Hematopoietic multipotent progenitor cell treated with erythropoietin and hydrocortisone succinate and interleukin-3 and kit ligand, for 6 days (in vitro differentiated cells): ENCODE data around the gene NMRK2.
"Not testable (repeated sequence)": the region's sequence is repeated elsewhere in the genome, so short reads cannot be mapped to it uniquely, and the experiment has no call there.

Experiments
- DNase-seq: peaks from one replicate; pipeline ENCODE4 v3.0.0-alpha.2; 2015

NMRK2 gene, protein sequence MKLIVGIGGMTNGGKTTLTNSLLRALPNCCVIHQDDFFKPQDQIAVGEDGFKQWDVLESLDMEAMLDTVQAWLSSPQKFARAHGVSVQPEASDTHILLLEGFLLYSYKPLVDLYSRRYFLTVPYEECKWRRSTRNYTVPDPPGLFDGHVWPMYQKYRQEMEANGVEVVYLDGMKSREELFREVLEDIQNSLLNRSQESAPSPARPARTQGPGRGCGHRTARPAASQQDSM

DNA sequence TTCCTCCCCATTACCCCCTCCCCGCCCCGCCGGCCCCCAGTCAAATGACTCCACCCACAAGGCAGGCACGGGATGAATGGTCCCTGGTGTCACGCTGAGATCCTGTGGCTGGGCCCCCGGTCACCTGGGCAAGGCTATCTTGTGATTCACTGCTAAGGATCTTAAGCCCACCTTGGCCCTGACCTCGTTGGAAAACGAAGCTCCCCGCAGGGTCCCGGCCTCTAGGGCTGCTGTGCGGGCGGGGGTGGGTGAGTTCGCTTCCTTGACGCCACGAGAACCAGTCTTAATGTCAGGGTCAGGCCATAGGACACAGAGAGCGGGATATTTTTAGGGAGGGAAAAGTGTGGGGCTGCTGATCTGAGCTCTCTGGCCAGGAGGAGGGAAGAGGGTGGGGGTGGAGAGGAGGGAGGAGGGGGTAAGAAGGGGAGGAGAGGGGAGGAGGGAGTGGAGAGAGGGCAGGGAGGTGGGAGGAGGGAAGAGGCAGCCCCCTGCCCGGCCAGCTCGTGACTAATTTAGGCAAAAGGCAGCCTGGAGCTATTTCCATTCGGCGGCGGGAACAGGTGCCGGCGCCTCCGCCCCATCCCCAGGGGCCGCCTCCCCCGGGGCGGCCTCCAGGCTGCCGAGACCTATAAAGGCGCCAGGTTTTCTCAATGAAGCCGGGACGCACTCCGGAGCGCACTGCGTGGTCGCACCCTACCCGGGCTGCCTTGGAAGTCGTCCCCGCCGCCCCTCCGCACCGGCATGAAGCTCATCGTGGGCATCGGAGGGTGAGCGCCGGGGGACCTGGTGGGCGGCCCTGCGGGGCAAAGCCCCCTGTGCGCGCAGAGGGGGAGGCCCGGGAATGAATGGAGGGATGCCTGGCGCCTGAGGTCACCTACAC, at the start of gene NMRK2:
NMRK2 (plus strand) TSS at position 139 of the 880 bp plus-strand sequence; CDS start at position 742, 603 bp downstream.
- DNase-seq: no peak

DNA sequence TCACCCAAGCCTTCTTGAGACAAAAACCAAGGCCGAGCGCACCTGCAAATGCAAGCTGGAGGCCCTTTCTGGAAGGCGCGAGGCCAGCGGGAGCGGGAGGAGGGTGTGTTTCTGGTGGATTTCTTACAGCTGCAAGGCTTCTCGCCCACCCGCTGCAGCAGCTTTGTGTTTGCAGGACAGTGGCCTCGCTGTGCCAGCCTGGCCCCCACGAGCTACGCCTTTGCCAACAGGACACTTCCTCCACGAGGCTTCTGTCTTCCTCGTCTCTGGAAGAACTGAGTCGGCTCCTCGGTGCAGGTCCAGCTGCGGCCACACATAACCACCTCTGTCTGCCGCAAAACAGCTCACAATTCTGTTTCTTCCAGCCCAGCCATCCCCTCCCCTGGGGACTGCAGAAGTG, 42.3 kb upstream of the NMRK2 start:
- no peak for DNase-seq

DNA sequence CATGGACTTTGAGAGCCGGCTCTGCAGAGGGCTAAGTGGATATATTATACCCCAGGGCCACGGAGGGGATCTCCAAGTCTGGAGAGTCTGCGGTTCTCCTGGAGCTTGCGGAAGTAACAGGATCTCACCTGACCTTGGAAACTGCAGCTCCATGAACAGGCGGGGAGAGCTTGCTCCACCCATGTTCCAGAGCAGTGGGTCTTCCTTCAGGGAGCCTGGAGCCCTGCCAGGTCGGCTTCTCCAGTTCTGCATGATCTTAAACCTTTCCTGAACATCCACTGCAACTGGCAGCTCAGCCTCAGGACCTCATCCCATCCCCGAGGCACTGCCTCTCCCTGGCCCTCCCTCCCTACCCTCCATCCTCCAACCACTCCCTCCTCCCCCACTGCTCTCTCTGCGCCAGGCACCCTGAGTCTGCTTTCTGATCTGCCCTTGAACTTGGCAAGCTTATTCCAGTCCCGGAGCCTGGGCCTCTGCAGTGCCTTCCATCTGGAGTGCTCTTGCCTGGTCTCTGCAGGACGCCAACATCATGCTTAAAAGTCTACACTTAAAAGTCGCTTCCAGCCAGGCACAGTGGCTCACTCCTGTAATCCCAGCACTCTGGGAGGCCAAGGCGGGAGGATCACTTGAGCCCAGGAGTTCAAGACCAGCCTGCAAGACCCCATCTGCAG, 39.2 kb upstream of the NMRK2 start:
- no peak for DNase-seq

DNA sequence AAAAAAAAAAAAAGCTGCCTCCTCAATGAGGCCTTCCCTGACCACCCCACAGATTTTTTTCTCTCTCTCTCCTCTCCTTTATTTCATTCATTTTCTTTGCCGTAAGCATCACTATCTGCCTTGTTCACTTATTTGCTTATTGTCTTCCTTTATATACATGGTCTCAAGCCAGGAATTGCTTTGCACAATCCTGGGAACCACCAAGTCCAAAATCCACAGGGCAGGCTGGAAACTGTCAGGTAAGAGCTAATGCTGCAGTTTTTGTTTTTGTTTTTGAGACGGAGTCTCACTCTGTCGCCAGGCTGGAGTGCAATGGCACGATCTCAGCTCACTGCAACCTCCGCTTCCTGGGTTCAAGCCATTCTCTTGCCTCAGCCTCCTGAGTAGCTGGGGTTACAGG, 37.9 kb upstream of the NMRK2 start:
- not testable (repeated sequence) for DNase-seq

DNA sequence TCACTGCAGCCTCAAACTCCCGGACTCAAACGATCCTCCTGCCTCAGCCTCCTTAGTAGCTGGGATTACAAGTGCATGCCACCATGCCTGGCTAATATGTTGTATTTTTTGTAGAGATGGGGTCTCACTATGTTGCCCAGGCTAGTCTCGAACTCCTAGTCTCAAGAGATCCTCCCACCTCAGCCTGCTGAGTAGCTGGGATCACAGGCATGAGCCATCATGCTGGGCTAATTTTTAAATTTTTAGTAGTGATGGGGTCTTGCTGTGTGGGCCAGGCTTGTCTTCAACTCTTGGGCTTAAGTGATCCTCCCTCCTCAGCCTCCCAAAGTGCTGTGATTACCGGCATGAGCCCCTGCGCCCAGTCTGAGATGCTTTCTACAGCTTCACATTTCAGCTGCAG, 37.1 kb upstream of the NMRK2 start:
- DNase-seq: no peak

DNA sequence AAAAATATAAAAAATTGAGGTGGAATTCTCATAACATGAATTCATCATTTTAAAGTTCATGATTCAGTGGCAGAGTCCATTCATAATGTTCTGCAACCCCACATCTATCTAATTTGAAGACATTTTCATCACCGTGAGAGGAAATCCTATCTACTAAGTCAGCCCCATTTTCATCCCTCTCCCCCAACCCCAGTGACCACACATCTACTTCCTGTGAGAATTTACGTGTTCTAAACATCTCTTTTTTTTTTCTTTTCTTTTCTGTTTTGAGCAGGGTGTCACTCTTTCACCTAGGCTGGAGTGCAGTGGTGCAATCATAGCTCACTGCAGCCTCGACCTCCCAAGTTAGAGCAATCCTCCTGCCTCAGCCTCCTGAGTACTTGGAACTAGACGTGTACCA, 34.9 kb upstream of the NMRK2 start:
- DNase-seq: no peak

DNA sequence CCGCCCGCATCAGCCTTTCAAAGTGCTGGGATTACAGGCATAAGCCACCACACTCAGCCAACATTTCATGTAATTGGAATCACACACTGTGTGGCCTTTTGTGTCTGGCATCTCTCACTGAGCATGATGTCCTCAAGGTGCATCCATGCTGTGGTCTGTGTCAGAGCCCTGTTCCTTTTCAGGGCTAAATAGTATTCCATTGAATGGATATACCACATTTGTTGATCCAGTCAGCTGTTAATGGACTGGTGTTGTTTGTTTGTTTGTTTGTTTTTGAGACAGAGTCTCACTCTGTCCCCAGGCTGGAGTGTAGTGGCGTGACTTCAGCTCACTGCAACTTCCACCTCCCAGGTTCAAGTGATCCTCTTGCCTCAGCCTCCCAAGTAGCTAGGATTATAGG, 34.4 kb upstream of the NMRK2 start:
- no peak for DNase-seq

DNA sequence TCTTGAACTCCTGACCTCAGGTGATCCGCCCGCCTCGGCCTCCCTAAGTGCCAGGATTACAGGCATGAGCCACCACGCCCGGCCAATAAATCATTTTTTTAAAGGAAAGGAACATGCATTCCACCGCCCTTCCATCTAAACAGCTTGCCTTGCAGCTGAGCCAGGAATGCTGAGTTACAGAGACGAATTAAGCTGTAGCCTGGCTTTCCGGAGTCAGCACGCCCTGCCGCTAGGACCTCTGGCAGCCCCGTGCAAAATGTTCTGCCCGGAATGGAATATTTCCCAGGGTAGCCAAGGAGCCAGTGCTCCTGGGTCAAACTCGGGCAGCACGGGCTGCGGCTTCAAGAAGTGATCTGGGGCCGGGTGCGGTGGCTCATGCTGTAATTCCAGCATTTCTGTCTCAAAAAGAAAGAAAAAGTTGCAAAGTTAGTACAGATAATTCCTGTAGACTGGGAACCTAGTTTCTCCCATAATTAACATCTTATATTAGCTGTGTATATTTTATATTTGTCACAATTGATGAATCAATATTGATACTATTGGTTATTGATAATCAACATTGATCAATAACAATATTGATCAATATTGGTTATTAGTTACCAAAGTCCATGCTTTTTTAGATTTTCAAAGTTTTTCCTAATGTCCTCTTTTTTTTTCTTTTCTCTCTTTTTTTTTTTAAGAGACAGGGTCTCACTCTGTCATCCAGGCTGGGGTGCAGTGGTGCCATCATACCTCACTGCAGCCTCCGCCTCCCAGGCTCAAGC, 33.2 kb upstream of the NMRK2 start:
- DNase-seq: no peak

DNA sequence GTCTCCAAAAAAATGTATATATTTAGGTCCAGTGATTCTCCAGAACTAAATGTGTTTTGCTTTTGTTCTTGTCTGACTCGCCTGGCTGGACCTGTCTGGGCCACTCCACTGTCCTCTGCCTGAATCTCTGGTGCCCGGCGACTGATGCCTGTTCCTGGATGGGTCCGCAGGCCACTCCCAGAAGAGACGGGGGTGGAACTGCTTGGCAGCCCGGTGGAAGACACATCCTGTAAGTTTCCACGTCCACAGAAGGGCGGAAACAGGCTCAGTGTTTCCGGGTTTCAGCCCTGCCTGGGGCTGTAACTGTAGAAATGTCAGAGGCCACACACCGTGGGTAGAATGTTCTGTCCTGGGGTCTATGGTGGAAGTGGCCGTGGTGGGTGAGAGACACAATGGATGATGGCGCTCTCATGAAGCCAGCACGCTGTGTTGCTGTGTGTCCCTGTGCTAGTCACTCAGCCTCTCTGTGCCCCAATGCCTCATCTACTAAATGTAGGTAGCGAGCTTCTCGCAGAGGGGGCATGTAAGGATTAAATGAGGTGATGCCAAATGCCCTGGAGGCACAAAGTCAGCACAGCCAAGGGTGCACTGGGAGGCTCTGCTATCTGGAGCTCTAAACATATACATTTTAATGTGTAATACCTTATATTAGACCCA, 30.4 kb upstream of the NMRK2 start:
- DNase-seq: no peak

DNA sequence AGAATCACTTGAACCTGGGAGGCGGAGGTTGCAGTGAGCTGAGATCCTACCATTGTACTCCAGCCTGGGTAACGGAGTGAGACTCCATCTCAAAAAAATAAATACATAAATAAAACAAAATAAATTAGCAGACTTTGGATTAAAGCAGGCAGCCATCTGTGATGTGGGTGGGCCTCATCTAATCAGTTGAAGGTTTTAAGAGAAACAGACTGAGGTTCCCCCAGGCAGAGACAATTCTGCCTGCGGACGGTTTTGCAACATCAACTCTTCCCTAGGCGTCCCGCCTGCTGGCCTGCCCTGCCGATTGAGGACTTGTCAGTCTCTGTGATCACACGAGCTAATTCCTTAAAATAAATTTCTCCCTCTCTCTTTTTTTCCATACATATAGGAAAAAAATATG, 28.6 kb upstream of the NMRK2 start:
- no peak for DNase-seq

DNA sequence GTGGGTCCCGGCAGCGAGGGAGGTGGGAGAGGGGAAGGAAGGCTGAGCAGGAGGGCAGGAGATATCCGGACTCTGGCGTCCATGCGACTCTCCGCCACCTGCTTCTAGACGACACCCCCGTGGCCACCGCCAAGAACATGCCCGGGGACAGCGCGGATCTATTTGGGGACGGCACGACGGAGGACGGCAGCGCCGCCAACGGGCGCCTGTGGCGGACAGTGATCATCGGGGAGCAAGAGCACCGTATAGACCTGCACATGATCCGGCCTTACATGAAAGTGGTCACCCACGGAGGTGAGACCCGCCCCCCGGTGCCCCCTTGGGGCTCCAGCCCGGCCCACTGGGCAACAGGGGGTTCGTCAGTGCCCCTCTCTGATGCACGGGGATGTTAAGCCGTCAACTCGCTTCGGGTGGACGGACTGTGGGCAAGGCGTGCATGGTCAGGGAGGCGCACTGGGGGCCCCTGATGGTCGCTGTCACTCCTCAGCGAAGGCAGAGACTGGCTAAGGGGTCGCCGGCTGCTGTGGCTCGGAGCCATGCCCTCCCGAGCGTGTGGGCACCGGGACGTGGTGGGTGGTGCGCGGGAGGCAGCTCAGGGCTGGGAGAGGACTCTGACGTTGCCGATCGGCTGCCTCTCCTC, 25.1 kb upstream of the NMRK2 start:
- no peak for DNase-seq

DNA sequence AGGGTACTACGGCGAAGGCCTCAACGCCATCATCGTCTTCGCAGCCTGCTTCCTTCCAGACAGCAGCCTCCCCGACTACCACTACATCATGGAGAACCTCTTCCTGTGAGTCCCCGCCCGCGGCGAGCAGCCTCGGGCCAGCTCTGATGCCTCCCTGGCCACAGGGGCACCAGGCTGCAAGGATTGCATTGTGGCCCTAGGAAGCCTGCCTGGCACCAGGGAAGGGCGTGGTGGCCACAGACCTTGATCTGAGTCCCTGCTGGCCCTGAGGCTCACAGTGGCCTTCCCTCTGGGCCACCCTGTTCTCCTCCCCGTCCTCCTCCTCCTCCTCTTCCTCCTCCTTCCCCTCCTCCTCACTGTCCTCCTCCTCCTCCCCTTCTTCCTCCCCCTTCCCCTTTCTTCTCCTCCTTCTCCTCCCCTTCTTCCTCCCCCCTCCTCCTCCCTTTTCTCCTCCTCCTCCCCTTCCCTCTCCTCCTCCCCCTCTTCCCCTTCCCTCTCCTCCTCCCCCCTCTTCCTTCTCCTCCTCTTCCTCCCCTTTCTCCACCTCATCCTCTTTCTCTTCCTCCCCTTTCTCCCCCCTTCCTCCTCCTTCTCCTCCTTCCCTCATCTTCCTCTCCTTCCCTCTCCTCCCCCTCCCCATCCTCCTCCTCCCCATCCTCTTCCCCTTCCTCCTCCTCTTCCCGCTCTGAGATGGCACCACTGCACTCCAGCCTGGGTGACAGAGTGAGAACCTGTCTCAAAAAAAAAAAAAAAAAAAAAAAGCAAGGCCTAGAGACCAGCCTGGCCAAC, 24.4 kb upstream of the NMRK2 start:
- DNase-seq: no peak

DNA sequence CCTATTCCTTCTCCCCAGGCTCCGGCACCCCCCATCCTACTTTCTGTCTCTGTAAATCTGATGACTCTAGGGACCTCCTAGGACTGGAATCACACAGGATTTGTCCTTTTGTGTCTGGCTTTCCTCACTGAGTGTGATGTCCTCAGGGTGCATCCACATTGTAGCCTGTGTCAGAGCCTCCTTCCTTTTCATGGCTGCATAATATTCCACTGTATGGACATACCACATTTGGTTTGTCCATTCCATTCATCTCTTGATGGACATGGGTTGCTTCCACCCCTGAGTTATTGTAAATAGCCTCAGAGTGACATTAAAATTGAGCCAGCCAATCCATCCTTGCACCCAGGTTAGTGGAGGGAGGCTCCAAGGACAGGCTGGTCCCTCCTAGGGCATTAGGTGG, 22.8 kb upstream of the NMRK2 start:
- DNase-seq: no peak

DNA sequence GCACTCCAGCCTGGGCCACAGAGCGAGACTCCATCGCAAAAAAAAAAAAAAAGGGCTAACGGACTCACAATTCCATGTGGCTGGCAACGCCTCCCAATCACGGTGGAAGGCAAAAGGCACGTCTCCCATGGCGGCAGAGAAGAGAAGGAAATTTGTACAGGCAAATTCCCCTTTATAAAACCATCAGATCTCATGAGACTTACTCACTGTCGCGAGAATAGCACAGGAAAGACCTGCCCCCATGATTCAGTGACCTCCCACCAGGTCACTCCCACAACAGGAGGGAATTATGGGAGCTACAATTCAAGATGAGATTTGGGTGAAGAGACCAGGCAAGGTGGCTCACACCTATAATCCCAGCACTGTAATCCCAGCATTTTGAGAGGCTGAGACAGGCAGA, 18.7 kb upstream of the NMRK2 start:
- no peak for DNase-seq

DNA sequence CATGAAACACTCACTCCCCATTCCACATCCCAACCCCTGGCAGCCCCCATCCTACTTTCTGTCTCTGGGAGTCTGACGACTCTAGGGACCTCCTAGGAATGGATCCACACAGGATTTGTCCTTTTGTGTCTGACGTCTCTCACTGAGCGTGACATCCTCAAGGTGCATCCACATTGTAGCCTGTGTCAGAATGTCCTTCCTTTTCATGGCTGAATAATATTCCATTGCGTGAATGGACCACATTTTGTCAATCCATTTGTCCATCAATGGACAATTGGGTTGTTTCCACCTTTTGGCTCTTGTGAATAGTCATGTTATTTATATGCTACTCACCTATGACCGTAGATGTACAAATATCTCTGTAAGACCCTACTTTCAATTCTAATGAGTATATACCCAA, 16.8 kb upstream of the NMRK2 start:
- DNase-seq: no peak

DNA sequence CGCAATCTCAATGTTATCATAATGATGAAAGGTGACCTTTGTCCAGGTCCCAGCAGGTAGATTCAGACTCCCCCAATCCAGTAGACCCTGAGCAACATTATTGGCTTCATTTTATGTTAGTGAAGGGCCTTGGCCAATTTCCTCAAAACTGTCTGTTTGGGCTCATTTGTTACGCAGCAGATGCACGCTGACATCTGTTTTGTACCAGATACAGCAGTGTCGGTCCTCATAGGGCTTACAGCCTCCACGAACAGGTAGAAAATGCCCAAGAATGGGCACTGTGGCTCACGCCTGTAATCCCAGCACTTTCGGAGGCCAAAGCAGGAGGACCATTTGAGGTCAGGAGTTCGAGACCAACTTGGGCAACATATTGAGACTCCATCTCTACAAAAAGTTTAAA, 13.1 kb upstream of the NMRK2 start:
- DNase-seq: no peak

DNA sequence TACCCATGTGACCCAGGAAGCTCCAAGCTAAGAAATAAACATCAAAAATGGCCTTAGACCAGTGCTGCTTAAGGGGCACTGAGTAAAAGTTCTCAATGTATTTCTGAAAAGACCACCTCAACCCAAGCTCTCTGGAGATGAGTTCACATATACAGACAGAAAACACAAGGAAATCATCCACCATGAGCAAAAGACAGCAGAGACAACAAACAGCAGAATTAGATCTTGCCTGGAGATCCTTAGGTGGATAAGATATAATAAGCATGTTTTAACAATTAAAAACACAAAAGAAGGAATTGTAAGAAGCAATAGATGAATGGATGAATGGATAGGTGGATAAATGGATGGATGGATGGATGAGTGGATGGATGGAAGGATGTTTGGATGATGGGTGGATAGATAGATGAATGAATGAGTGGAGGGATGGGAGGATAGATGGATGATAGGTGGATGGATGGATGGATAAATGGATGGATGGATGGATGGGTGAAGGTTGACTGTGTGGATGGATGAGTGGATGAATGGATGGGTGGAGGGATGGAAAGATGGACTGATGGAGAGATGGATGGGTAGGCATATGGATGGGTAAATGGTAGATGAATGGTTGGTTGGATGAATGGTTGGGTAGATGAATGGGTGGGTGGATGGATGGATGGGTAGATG, 9.6 kb upstream of the NMRK2 start:
- DNase-seq: no peak

DNA sequence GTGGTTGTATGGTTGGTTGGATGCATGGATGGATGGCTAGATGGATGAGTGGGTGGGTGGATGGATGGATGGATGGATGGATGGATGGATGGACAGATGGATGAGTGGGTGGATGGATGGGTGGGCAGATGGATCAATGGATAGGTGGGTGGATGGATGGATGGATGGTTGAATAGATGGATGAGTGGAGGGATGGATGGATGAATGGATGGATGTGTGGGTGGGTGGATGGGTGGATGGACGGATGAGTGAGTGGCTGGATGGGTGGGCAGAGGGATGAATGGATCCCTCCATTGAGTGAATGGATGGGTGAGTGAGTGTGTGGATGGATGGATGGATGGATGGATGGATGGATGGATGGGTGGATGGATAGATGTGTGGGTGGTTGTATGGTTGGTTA, 9.0 kb upstream of the NMRK2 start:
- no peak for DNase-seq

DNA sequence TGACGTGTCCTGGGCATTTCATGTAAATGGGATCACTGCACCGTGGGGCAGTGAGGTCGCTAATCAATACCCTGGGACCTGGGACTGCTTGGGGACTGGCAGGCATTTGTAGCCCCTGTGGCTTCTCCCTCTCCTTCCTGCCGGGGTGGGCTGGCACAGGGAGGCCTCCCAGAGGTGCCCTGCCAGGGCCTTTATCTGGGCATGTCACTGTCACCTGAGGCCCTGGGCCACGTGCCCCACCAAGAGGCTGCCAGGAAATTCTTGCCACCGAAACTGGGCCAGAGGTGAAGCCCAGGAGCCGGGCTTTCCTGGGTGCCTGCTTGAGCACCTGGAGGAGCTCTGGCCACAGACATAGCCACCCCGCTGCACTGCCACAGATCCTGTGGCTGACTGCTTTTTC, 1.8 kb upstream of the NMRK2 start:
- DNase-seq: no peak

DNA sequence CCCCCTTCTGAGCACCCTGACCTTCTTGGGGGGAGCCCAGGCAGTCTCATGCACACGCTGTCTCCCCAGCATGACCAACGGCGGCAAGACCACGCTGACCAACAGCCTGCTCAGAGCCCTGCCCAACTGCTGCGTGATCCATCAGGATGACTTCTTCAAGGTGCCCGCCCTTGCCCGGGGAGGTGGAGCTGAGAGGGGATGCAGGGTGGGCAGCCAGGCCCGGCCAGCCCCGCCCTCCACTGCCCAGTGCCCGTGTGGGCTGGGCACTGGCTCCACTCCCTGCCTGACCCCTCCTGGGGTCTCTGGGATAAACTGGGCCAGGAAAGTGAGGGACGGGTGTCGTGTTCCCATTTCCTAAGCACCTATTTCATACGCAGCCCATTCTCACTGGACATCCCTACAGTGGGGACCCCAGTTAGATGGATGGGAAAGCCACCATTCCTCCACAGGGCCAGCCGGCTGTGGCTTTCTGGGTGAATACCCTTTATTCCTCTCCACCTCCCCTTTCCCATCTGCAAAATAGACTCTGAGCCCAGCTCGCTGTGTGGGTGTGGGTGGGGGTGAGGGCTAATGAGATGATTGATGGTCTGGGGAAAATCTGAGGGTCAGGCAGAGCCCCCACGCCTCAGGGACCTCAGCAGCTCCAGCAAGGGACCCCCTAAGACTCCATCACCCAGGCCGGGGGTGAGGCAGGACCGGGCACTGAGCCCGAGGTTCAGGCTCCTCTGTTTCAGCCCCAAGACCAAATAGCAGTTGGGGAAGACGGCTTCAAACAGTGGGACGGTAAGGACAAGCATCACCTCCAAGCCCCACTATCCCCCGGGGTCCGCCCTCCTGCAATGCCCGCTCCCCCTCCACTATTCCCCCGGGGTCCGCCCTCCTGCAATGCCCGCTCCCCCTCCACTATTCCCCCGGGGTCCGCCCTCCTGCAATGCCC, 3.9 kb downstream of the NMRK2 start:
- no peak for DNase-seq
